H9 (cell line): ENCODE results near the gene ANGEL1. TPM values are rescaled to one million over a fixed set of nuclear protein-coding genes. Genes with fewer than 3 reads are reported as not detected.

Experiments used
- DNase-seq: peaks from one replicate; pipeline ENCODE4 v3.0.0-alpha.2; 2017
- H2AFZ ChIP-seq: one replicate; pipeline ENCODE4 v1.6.1; 2013; ENCODE audit warnings: mild to moderate bottlenecking, low read length, control low read depth, moderate library complexity
- H2AK5ac ChIP-seq: 2 replicates; pipeline ENCODE4 v1.6.1; 2013; ENCODE audit warnings: low read length, control low read depth, mixed read lengths; ENCODE audit not compliant: insufficient read length
- H2BK120ac ChIP-seq: one replicate; pipeline ENCODE4 v1.6.1; 2013; ENCODE audit warnings: low read depth, mild to moderate bottlenecking, low read length, control low read depth, inconsistent platforms; ENCODE audit not compliant: poor library complexity, severe bottlenecking
- H2BK12ac ChIP-seq: 2 replicates; pipeline ENCODE4 v1.6.1; 2013; ENCODE audit warnings: low read length, control low read depth, mixed read lengths, low read depth; ENCODE audit not compliant: insufficient read length
- H2BK15ac ChIP-seq: 2 replicates; pipeline ENCODE4 v1.6.1; 2013; ENCODE audit warnings: low read depth, low read length, control low read depth
- H2BK20ac ChIP-seq: one replicate; pipeline ENCODE4 v1.6.1; 2013; ENCODE audit warnings: low read depth, mild to moderate bottlenecking, low read length, control low read depth, inconsistent platforms; ENCODE audit not compliant: poor library complexity, severe bottlenecking
- H2BK5ac ChIP-seq: 2 replicates; pipeline ENCODE4 v1.6.1; 2013; ENCODE audit warnings: low read length, control low read depth, mixed read lengths; ENCODE audit not compliant: insufficient read length
- H3K14ac ChIP-seq: 2 replicates; pipeline ENCODE4 v1.6.1; 2013; ENCODE audit warnings: low read length, control low read depth; ENCODE audit not compliant: insufficient read depth
- H3K18ac ChIP-seq: 2 replicates; pipeline ENCODE4 v1.6.1; 2013; ENCODE audit warnings: low read depth, mild to moderate bottlenecking, mixed read lengths, low read length, control low read depth; ENCODE audit not compliant: insufficient read length
- H3K23ac ChIP-seq: 2 replicates; pipeline ENCODE4 v1.6.1; 2013; ENCODE audit warnings: low read length, control low read depth, mixed read lengths, low read depth; ENCODE audit not compliant: insufficient read length
- H3K23me2 ChIP-seq: 2 replicates; pipeline ENCODE4 v1.6.1; 2013; ENCODE audit warnings: low read depth, mild to moderate bottlenecking, mixed read lengths, low read length, control low read depth; ENCODE audit not compliant: insufficient read length, poor library complexity, severe bottlenecking
- H3K27ac ChIP-seq: 2 replicates; pipeline ENCODE4 v1.5.1; 2013; ENCODE audit warnings: low read length, control low read depth, mixed read lengths, low read depth; ENCODE audit not compliant: insufficient read length
- H3K27me3 ChIP-seq: 2 replicates; pipeline ENCODE4 v1.6.1; 2013; ENCODE audit warnings: low read length, control low read depth, inconsistent platforms; ENCODE audit not compliant: insufficient read depth
- H3K4ac ChIP-seq: 2 replicates; pipeline ENCODE4 v1.6.1; 2013; ENCODE audit warnings: low read depth, mild to moderate bottlenecking, control low read depth, inconsistent platforms, low read length, moderate library complexity
- H3K4me1 ChIP-seq: 2 replicates; pipeline ENCODE4 v1.6.1; 2013; ENCODE audit warnings: low read length, control low read depth, inconsistent platforms; ENCODE audit not compliant: insufficient read depth
- H3K4me2 ChIP-seq: 2 replicates; pipeline ENCODE4 v1.6.1; 2013; ENCODE audit warnings: low read length, control low read depth, mixed read lengths; ENCODE audit not compliant: insufficient read length, insufficient read depth
- H3K56ac ChIP-seq: 2 replicates; pipeline ENCODE4 v1.6.1; 2013; ENCODE audit warnings: low read depth, mild to moderate bottlenecking, mixed read lengths, low read length, control low read depth; ENCODE audit not compliant: insufficient read length
- H3K79me1 ChIP-seq: 2 replicates; pipeline ENCODE4 v1.6.1; 2013; ENCODE audit warnings: low read depth, mild to moderate bottlenecking, moderate library complexity, low read length, control low read depth, inconsistent platforms; ENCODE audit not compliant: insufficient read depth, poor library complexity, severe bottlenecking
- H3K79me2 ChIP-seq: 2 replicates; pipeline ENCODE4 v1.6.1; 2013; ENCODE audit warnings: low read length, control low read depth, inconsistent platforms; ENCODE audit not compliant: insufficient read depth
- H3K9ac ChIP-seq: 2 replicates; pipeline ENCODE4 v1.6.1; 2013; ENCODE audit warnings: low read length, control low read depth, mixed read lengths; ENCODE audit not compliant: insufficient read length; ENCODE audit errors: extremely low read depth
- H3K9me3 ChIP-seq: one replicate; pipeline ENCODE4 v1.6.1; 2013; ENCODE audit warnings: low read depth, low read length, inconsistent platforms; ENCODE audit not compliant: control insufficient read depth
- H3T11ph ChIP-seq: one replicate; pipeline ENCODE4 v1.6.1; 2013; ENCODE audit warnings: mild to moderate bottlenecking, low read length, control low read depth, inconsistent platforms
- H4K20me1 ChIP-seq: one replicate; pipeline ENCODE4 v1.6.1; 2013; ENCODE audit not compliant: control insufficient read depth, insufficient read length, insufficient read depth
- H4K5ac ChIP-seq: 2 replicates; pipeline ENCODE4 v1.6.1; 2013; ENCODE audit warnings: low read depth, mild to moderate bottlenecking, mixed read lengths, low read length, control low read depth; ENCODE audit not compliant: insufficient read length
- H4K8ac ChIP-seq: replicated peaks from 2 replicates; pipeline ENCODE4 v1.6.1; 2013; ENCODE audit warnings: low read length, control low read depth, mixed read lengths, low read depth; ENCODE audit not compliant: insufficient read length
- H4K91ac ChIP-seq: 2 replicates; pipeline ENCODE4 v1.6.1; 2013; ENCODE audit warnings: low read depth, mild to moderate bottlenecking, moderate library complexity, mixed read lengths, low read length, control low read depth; ENCODE audit not compliant: insufficient read length
- H3K27ac Mint-ChIP-seq, 3 experiments: 2 replicates in 2 of 3; 3 replicates in 1 of 3; pipeline ENCODE4 v1.8.0; 2020 to 2021; ENCODE audit warnings: mixed read lengths in 3 of 3, mild to moderate bottlenecking in 1 of 3, moderate library complexity in 1 of 3
- H3K27me3 Mint-ChIP-seq: 2 replicates; pipeline ENCODE4 v1.8.0; 2021; ENCODE audit warnings: low read depth, mild to moderate bottlenecking, moderate library complexity, mixed read lengths
- H3K36me3 Mint-ChIP-seq, 3 experiments: 2 replicates in 2 of 3; 3 replicates in 1 of 3; pipeline ENCODE4 v1.8.0; 2020 to 2021; ENCODE audit warnings: low read depth in 3 of 3, mixed read lengths in 3 of 3; ENCODE audit not compliant: insufficient read depth in 1 of 3
- H3K4me1 Mint-ChIP-seq, 2 experiments: 2 replicates each; pipeline ENCODE4 v1.8.0; 2020; ENCODE audit warnings: mixed read lengths in 2 of 2
- H3K4me3 Mint-ChIP-seq, 2 experiments: 2 replicates in 1 of 2; 3 replicates in 1 of 2; pipeline ENCODE4 v1.8.0; 2020 to 2021; ENCODE audit warnings: mild to moderate bottlenecking in 2 of 2, mixed read lengths in 2 of 2, moderate library complexity in 1 of 2
- H3K9me3 Mint-ChIP-seq, 2 experiments: 2 replicates in 1 of 2; 3 replicates in 1 of 2; pipeline ENCODE4 v1.8.0; 2020; ENCODE audit warnings: mild to moderate bottlenecking in 2 of 2, mixed read lengths in 2 of 2, moderate library complexity in 1 of 2
- WGBS: extraction: QIAGEN DNeasy Blood & Tissue Kit; methylation state at CpG from one replicate; pipeline ENCODE4 v1.1.7; 2013; ENCODE audit warnings: missing lambda C conversion rate, low lambda C conversion rate, mixed read lengths; ENCODE audit not compliant: insufficient read length; ENCODE audit errors: extremely low coverage; 5-methylcytosine and 5-hydroxymethylcytosine counted together
- total RNA-seq: library from RNA; stranded (reverse); gene quantifications from 2 replicates; pipeline ENCODE4 v1.2.1, GENCODE V29; 2021
- TF ChIP-seq, protein P1 (sequence below): fragments of 200-600 bp; sonication (generic); conservative IDR thresholded peaks from 3 replicates; pipeline ENCODE4 v1.8.0; 2021; ENCODE audit warnings: antibody characterized with exemption, mild to moderate bottlenecking

Gene ANGEL1
- total RNA-seq, 1 experiment from 2014 or later = 21.5 TPM

DNA sequence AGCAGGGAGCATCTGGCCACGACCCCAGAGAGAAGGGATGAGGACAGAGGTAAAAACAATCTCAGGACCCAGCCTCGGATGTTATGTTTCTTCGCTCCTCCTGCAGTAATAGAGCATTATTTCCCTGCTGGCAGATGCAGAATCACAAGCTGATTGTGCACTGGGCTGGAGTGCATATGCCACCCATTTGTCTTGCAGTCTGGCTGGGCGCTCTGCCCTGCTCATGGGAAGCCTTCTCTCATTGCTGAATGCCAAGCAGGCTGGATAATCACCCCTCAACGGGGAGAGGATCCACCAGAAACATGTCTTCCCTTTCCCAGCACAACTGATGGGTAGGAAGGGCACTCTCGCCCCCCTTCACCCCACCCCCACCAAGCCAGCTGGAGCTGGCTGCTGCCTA is 59.9 kb downstream of the ANGEL1 start:
- Histone ChIP-seq H3K4ac (no peak overlapping the region), H3K14ac (no peak overlapping the region), H4K5ac (no peak overlapping the region), H2BK15ac (no peak overlapping the region), H3K9me3 (no peaks in the 10 kb centered on the region), H2AK5ac (no peak overlapping the region), H3K4me1 (no peaks in the 10 kb centered on the region), H3K23ac (no peak overlapping the region), H4K20me1 (no peaks in the 10 kb centered on the region), H2BK5ac (no peak overlapping the region), H4K8ac (no peak overlapping the region), H2AFZ (no peak overlapping the region), H3K79me2 (no peaks in the 10 kb centered on the region), H3K79me1 (no peaks in the 10 kb centered on the region), H3K18ac (no peak overlapping the region), H3K27me3 (no peaks in the 10 kb centered on the region), H2BK20ac (no peak overlapping the region), H2BK12ac (no peak overlapping the region), H3K4me2 (no peak overlapping the region), H3K27ac (no peak overlapping the region), H3K23me2 (no peaks in the 10 kb centered on the region), H4K91ac (no peak overlapping the region), H3K56ac (no peak overlapping the region), H3T11ph (no peak overlapping the region), H2BK120ac (no peak overlapping the region), H3K9ac (no peak overlapping the region)
- Mint-ChIP-seq H3K27ac (peak overlapping the region in 1 of 3 experiments; percentile 93; a peak in 1 of 7 replicates), H3K36me3 (peaks cover 0 to 3% (median 1%) of the 10 kb centered on the region in 3 experiments; a peak in 1 of 7 replicates), H3K4me3 (no peak overlapping the region), H3K9me3 (peaks cover 10 to 11% of the 10 kb centered on the region in 2 experiments), H3K27me3 (peaks cover 22% of the 10 kb centered on the region), H3K4me1 (no peaks in the 10 kb centered on the region)
- TF ChIP-seq, protein P1, sequence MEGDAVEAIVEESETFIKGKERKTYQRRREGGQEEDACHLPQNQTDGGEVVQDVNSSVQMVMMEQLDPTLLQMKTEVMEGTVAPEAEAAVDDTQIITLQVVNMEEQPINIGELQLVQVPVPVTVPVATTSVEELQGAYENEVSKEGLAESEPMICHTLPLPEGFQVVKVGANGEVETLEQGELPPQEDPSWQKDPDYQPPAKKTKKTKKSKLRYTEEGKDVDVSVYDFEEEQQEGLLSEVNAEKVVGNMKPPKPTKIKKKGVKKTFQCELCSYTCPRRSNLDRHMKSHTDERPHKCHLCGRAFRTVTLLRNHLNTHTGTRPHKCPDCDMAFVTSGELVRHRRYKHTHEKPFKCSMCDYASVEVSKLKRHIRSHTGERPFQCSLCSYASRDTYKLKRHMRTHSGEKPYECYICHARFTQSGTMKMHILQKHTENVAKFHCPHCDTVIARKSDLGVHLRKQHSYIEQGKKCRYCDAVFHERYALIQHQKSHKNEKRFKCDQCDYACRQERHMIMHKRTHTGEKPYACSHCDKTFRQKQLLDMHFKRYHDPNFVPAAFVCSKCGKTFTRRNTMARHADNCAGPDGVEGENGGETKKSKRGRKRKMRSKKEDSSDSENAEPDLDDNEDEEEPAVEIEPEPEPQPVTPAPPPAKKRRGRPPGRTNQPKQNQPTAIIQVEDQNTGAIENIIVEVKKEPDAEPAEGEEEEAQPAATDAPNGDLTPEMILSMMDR = no peak
- DNase-seq = no peak
- WGBS = no CpG with 5 or more reads among the region's 6 CpGs
